Measurements from ENCODE around the gene ADGRG6.

The ADGRG6 gene

DNA sequence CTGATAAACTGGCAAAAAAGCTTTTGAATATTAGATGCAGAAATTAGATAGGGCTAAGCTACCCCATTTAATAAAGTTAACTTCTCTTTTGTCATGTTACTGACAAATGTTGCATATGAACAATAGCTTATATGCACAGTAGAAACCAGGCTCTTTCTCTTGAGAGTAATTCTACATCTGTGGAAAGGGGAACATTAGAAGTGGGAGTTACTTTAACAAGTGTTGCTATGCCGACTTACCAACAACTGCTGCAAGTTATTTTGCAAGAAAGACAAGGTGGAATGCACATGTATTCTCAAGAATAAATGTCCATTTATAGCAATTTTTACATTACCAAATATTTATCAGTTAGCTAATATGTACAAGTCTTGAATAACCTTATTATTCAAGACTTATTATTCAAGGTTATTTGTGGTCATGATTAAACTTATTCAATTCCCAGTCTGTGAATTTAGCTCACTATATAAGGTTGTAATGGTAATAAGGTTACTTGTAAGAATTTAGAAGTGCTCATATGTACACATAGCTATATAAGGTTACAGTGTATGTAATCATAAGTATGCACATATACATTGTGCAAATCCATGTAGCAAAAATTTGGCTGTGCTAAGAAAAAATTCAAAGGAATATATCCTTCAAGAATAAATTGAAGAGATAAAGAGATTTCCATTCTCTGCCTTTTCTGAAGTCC, 38.3 kb downstream of the ADGRG6 start:
- Histone ChIP-seq H3F3A (ENCODE audit: insufficient read depth, low read length) (no peaks in the 10 kb centered on the region), H3K4me1 (ENCODE audit: low read length) (no peaks in the 10 kb centered on the region), H3K4me2 (ENCODE audit: low read depth, low read length) (no peak overlapping the region), H3K9me2 (replicated peaks; ENCODE audit: insufficient read depth, low read length) (no peaks in the 10 kb centered on the region), H3K79me2 (ENCODE audit: low read length) (no peaks in the 10 kb centered on the region), H2AFZ (ENCODE audit: low read length) (no peak overlapping the region), H3K27me3 (replicated peaks; ENCODE audit: insufficient read depth, low read length) (no peaks in the 10 kb centered on the region), H3K36me3 (replicated peaks; ENCODE audit: insufficient read depth, low read length) (no peaks in the 10 kb centered on the region), H3K27ac (ENCODE audit: low read length) (no peak overlapping the region), H4K20me1 (ENCODE audit: insufficient read depth, low read length) (no peaks in the 10 kb centered on the region), H3K9ac (ENCODE audit: low read length) (no peak overlapping the region), H3K9me3 (replicated peaks; ENCODE audit: insufficient read depth, low read length) (no peaks in the 10 kb centered on the region), H3K4me3 (ENCODE audit: low read length) (no peak overlapping the region)
- DNase-seq: no peak
- TF ChIP-seq EZH2phosphoT487 (IDR thresholded peaks at IDR 0.05; ENCODE audit: low read length): no peak
- TF ChIP-seq EZH2 (optimal IDR thresholded peaks at IDR 0.05; ENCODE audit: low read depth, low read length): no peak
- TF ChIP-seq, protein P1, sequence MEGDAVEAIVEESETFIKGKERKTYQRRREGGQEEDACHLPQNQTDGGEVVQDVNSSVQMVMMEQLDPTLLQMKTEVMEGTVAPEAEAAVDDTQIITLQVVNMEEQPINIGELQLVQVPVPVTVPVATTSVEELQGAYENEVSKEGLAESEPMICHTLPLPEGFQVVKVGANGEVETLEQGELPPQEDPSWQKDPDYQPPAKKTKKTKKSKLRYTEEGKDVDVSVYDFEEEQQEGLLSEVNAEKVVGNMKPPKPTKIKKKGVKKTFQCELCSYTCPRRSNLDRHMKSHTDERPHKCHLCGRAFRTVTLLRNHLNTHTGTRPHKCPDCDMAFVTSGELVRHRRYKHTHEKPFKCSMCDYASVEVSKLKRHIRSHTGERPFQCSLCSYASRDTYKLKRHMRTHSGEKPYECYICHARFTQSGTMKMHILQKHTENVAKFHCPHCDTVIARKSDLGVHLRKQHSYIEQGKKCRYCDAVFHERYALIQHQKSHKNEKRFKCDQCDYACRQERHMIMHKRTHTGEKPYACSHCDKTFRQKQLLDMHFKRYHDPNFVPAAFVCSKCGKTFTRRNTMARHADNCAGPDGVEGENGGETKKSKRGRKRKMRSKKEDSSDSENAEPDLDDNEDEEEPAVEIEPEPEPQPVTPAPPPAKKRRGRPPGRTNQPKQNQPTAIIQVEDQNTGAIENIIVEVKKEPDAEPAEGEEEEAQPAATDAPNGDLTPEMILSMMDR (IDR thresholded peaks at IDR 0.05; ENCODE audit: low read length): no peak

DNA sequence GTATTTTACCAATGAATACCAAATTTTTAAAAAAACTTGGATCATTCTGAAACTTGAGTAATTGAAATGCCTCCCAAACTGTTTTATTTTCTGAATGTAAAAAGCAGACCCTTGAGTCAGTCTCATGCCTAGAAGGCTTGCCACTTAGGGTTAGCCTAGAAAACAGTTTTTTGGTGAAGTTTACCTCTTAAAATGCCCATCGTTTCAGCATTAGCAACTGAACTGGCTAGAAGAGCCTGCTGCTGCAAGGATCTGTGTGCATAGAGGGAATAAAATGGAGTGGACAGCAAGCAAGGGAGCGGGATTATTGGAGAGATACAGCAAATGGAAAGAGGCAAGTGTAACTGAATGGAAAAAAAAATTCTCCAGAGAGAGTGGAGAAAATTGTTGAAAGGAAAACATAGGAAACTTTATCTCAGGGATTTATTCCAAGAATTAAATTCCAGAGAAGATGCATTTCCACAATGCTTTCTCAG, 40.1 kb downstream of the ADGRG6 start:
- H3K4me2 ChIP-seq (ENCODE audit: low read depth, low read length): no peak overlapping the region
- no peaks in the 10 kb centered on the region for H3K27me3 ChIP-seq (replicated peaks; ENCODE audit: insufficient read depth, low read length)
- DNase-seq: no peak
- no peak overlapping the region for H2AFZ ChIP-seq (ENCODE audit: low read length)
- no peak overlapping the region for H3K27ac ChIP-seq (ENCODE audit: low read length)
- no peaks in the 10 kb centered on the region for H3K79me2 ChIP-seq (ENCODE audit: low read length)
- TF ChIP-seq EZH2phosphoT487 (IDR thresholded peaks at IDR 0.05; ENCODE audit: low read length): no peak
- TF ChIP-seq, protein P1 (IDR thresholded peaks at IDR 0.05; ENCODE audit: low read length): no peak
- TF ChIP-seq EZH2 (optimal IDR thresholded peaks at IDR 0.05; ENCODE audit: low read depth, low read length): no peak
- H3F3A ChIP-seq (ENCODE audit: insufficient read depth, low read length): no peaks in the 10 kb centered on the region
- no peaks in the 10 kb centered on the region for H3K4me1 ChIP-seq (ENCODE audit: low read length)
- no peaks in the 10 kb centered on the region for H3K36me3 ChIP-seq (replicated peaks; ENCODE audit: insufficient read depth, low read length)
- H3K9ac ChIP-seq (ENCODE audit: low read length): no peak overlapping the region
- H3K9me3 ChIP-seq (replicated peaks; ENCODE audit: insufficient read depth, low read length): no peaks in the 10 kb centered on the region
- no peak overlapping the region for H3K4me3 ChIP-seq (ENCODE audit: low read length)
- no peaks in the 10 kb centered on the region for H4K20me1 ChIP-seq (ENCODE audit: insufficient read depth, low read length)
- H3K9me2 ChIP-seq (replicated peaks; ENCODE audit: insufficient read depth, low read length): no peaks in the 10 kb centered on the region

DNA sequence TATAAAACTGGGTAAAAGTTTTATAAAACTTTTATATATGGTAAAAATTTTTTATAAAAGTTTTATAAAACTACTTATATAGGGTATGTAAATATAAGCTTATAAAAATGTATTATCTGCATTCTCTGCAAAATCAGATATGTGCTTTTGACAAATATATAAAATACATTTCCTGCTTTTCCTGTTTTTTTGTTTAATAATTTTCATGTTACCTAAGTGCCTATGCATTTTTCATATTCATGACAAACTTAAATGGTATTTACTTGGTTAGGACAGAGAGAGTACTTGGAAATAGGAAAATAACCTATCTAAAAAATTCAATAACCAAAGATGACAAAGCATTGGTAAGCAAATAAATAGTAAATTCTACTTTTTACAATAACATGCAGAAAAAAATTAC, 41.2 kb downstream of the ADGRG6 start:
- no peaks in the 10 kb centered on the region for H3K4me1 ChIP-seq (ENCODE audit: low read length)
- no peak for DNase-seq
- no peak overlapping the region for H2AFZ ChIP-seq (ENCODE audit: low read length)
- H3K27me3 ChIP-seq (replicated peaks; ENCODE audit: insufficient read depth, low read length): no peaks in the 10 kb centered on the region
- H3K79me2 ChIP-seq (ENCODE audit: low read length): no peaks in the 10 kb centered on the region
- H3K36me3 ChIP-seq (replicated peaks; ENCODE audit: insufficient read depth, low read length): no peaks in the 10 kb centered on the region
- no peak for TF ChIP-seq EZH2phosphoT487 (IDR thresholded peaks at IDR 0.05; ENCODE audit: low read length)
- no peak for TF ChIP-seq EZH2 (optimal IDR thresholded peaks at IDR 0.05; ENCODE audit: low read depth, low read length)
- TF ChIP-seq, protein P1 (IDR thresholded peaks at IDR 0.05; ENCODE audit: low read length): no peak
- H3K4me2 ChIP-seq (ENCODE audit: low read depth, low read length): no peak overlapping the region
- no peaks in the 10 kb centered on the region for H4K20me1 ChIP-seq (ENCODE audit: insufficient read depth, low read length)
- no peak overlapping the region for H3K4me3 ChIP-seq (ENCODE audit: low read length)
- no peaks in the 10 kb centered on the region for H3K9me3 ChIP-seq (replicated peaks; ENCODE audit: insufficient read depth, low read length)
- H3F3A ChIP-seq (ENCODE audit: insufficient read depth, low read length): no peaks in the 10 kb centered on the region
- no peak overlapping the region for H3K9ac ChIP-seq (ENCODE audit: low read length)
- no peaks in the 10 kb centered on the region for H3K9me2 ChIP-seq (replicated peaks; ENCODE audit: insufficient read depth, low read length)
- no peak overlapping the region for H3K27ac ChIP-seq (ENCODE audit: low read length)

Measured in MM.1S (cell line).